A673 (cell line): ENCODE measurements around the gene CAPN7.

Experiments
- CTCF ChIP-seq: fragments of 300-800, 200-600 bp; sonication (generic); conservative IDR thresholded peaks from 2 replicates; pipeline ENCODE4 v1.5.1; 2017; ENCODE audit warnings: low read depth, mild to moderate bottlenecking, antibody characterized with exemption, low read length, moderate library complexity, mixed read lengths
- EZH2 ChIP-seq: fragments of 200-600 bp; sonication (generic); IDR thresholded peaks from 2 replicates; pipeline ENCODE4 v1.6.1; 2017; ENCODE audit warnings: borderline replicate concordance, low read depth, mild to moderate bottlenecking, mixed read lengths, antibody characterized with exemption, low read length; ENCODE audit not compliant: poor library complexity, severe bottlenecking

GRCh38 chr3:15218689-15219088, 12.6 kb downstream of the CAPN7 start:
- TF ChIP-seq EZH2: no peak
- TF ChIP-seq CTCF: no peak
